Measurements from ENCODE around the gene COPRS.

DNA sequence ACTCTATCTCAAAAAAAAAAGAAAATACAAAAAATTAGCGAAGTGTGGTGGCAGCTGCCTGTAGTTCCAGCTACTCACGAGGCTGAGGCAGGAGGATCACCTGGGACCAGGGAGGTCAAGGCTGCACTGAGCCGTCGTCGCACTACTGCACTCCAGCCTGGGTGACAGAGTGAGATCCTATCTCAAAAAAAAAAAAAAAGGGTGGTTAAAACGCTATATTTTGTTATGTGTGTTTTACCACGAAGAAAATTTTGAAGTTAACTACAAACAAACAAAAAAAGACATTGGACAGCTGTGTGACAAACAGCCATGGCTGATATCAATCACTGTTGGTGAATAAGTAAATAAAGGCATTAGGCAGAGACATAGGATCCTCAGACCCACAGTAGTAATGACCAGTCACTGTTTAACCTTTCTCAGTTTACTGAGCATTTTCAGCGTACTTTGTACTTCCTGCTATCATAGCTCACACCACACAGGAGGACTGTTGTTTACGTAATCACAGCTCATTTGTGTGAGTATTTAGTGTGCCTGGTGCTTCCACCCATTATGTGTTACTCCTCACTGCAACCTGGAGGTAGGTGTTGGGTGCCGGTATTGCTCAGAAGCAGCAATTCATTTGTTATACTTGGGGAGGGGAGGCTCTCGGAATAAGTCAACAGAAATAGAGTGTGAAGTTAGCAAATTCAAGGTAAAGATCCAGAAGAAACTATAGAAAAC, 55.4 kb downstream of the COPRS start:
- TF ChIP-seq, protein P1, sequence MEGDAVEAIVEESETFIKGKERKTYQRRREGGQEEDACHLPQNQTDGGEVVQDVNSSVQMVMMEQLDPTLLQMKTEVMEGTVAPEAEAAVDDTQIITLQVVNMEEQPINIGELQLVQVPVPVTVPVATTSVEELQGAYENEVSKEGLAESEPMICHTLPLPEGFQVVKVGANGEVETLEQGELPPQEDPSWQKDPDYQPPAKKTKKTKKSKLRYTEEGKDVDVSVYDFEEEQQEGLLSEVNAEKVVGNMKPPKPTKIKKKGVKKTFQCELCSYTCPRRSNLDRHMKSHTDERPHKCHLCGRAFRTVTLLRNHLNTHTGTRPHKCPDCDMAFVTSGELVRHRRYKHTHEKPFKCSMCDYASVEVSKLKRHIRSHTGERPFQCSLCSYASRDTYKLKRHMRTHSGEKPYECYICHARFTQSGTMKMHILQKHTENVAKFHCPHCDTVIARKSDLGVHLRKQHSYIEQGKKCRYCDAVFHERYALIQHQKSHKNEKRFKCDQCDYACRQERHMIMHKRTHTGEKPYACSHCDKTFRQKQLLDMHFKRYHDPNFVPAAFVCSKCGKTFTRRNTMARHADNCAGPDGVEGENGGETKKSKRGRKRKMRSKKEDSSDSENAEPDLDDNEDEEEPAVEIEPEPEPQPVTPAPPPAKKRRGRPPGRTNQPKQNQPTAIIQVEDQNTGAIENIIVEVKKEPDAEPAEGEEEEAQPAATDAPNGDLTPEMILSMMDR (IDR thresholded peaks at IDR 0.05) = no peak
- TF ChIP-seq EZH2 (IDR thresholded peaks at IDR 0.05; ENCODE audit: borderline replicate concordance, insufficient read depth, low read depth, low read length, poor library complexity, severe bottlenecking) = no peak
